NCI-H1694 treated with DMSO at 0.1 percent for 48 hours (cell line): ENCODE results near the gene NAA35.
A peak's percentile ranks its signal among the peaks of the same experiment; 100 is the strongest.
"Not testable (repeated sequence)": the region's sequence is repeated elsewhere in the genome, so short reads cannot be mapped to it uniquely, and the experiment has no call there.

ENCODE experiments used
- DNase-seq: peaks from one replicate; lab custom pipeline; 2025; lab: John Stamatoyannopoulos, UW

Gene NAA35

GRCh38 chr9:85944672-85945071 lies 3.7 kb downstream of the NAA35 start:
- no peak for DNase-seq

- no peak for DNase-seq
Measured at GRCh38 chr9:85949586-85950335, 8.8 kb downstream of the NAA35 start.

- DNase-seq, result no peak
Measured at GRCh38 chr9:85959955-85960354, 19.0 kb downstream of the NAA35 start.

- no peak for DNase-seq
Measured at GRCh38 chr9:85960688-85961093, 19.7 kb downstream of the NAA35 start.

GRCh38 chr9:85964526-85964925 lies 23.6 kb downstream of the NAA35 start:
- no peak for DNase-seq

GRCh38 chr9:85964949-85965348 lies 24.0 kb downstream of the NAA35 start:
- no peak for DNase-seq

- DNase-seq, result no peak
Measured at GRCh38 chr9:85969727-85970126, 28.8 kb downstream of the NAA35 start.

- DNase-seq, result no peak
Measured at GRCh38 chr9:85971731-85972130, 30.8 kb downstream of the NAA35 start.

- no peak for DNase-seq
Measured at GRCh38 chr9:85973238-85973637, 32.3 kb downstream of the NAA35 start.

GRCh38 chr9:85974055-85974547 lies 33.2 kb downstream of the NAA35 start:
- DNase-seq, result not testable (repeated sequence)

- DNase-seq, result peak; percentile 12
Measured at GRCh38 chr9:85978496-85978895, 37.5 kb downstream of the NAA35 start.

- no peak for DNase-seq
Measured at GRCh38 chr9:85981369-85981768, 40.4 kb downstream of the NAA35 start.

- DNase-seq, result no peak
Measured at GRCh38 chr9:85984457-85984856, 43.5 kb downstream of the NAA35 start.

- DNase-seq, result no peak
Measured at GRCh38 chr9:85987236-85987635, 46.3 kb downstream of the NAA35 start.

- DNase-seq, result no peak
Measured at GRCh38 chr9:85994191-85994590, 53.2 kb downstream of the NAA35 start.

- DNase-seq, result no peak
Measured at GRCh38 chr9:85995097-85995496, 54.2 kb downstream of the NAA35 start.

- DNase-seq, result no peak
Measured at GRCh38 chr9:85995599-85995998, 54.7 kb downstream of the NAA35 start.

GRCh38 chr9:86005253-86005775 lies 64.4 kb downstream of the NAA35 start:
- no peak for DNase-seq

- no peak for DNase-seq
Measured at GRCh38 chr9:86009133-86009532, 68.2 kb downstream of the NAA35 start.

GRCh38 chr9:86020731-86021130 lies 79.8 kb downstream of the NAA35 start:
- no peak for DNase-seq

GRCh38 chr9:86021166-86021565 lies 80.2 kb downstream of the NAA35 start:
- DNase-seq, result no peak

GRCh38 chr9:86022687-86023266 lies 81.8 kb downstream of the NAA35 start:
- DNase-seq, result no peak

GRCh38 chr9:86027767-86028166 lies 86.8 kb downstream of the NAA35 start:
- no peak for DNase-seq
